Measurements from ENCODE around the gene IL1R2. TPM values are rescaled to one million over a fixed set of nuclear protein-coding genes. Genes with fewer than 3 reads are reported as not detected.

IL1R2 gene
- total RNA-seq, 1 donor from 2014 or later: not detected

- H3K4me3 Mint-ChIP-seq (ENCODE audit: unreplicated experiment): no peak overlapping the region
Measured at GRCh38 chr2:102018823-102019445, 27.2 kb downstream of the IL1R2 start.

GRCh38 chr2:102020596-102021170 lies 28.9 kb downstream of the IL1R2 start:
- no peaks in the 10 kb centered on the region for H3K36me3 Mint-ChIP-seq (ENCODE audit: unreplicated experiment)
- no peaks in the 10 kb centered on the region for H3K4me1 Mint-ChIP-seq (ENCODE audit: low read depth, unreplicated experiment)

More at GRCh38 chr2:102018823-102019445, 27.2 kb downstream of the IL1R2 start:
- no peak overlapping the region for H3K27ac Mint-ChIP-seq (ENCODE audit: unreplicated experiment)
- no peak for TF ChIP-seq CTCF (IDR thresholded peaks at IDR 0.05; ENCODE audit: partially characterized antibody, unreplicated experiment)
- H3K9me3 Mint-ChIP-seq (ENCODE audit: unreplicated experiment): no peaks in the 10 kb centered on the region
- H3K36me3 Mint-ChIP-seq (ENCODE audit: unreplicated experiment): no peaks in the 10 kb centered on the region
- no peak for DNase-seq
- no peaks in the 10 kb centered on the region for H3K4me1 Mint-ChIP-seq (ENCODE audit: low read depth, unreplicated experiment)
- no peaks in the 10 kb centered on the region for H3K27me3 Mint-ChIP-seq (ENCODE audit: unreplicated experiment)

GRCh38 chr2:102021779-102022178 lies 30.0 kb downstream of the IL1R2 start:
- TF ChIP-seq CTCF (IDR thresholded peaks at IDR 0.05; ENCODE audit: partially characterized antibody, unreplicated experiment): no peak
- H3K4me1 Mint-ChIP-seq (ENCODE audit: low read depth, unreplicated experiment): no peaks in the 10 kb centered on the region
- no peak for DNase-seq
- H3K9me3 Mint-ChIP-seq (ENCODE audit: unreplicated experiment): peaks cover 2% of the 10 kb centered on the region
- no peak overlapping the region for H3K27ac Mint-ChIP-seq (ENCODE audit: unreplicated experiment)
- no peaks in the 10 kb centered on the region for H3K36me3 Mint-ChIP-seq (ENCODE audit: unreplicated experiment)
- no peaks in the 10 kb centered on the region for H3K27me3 Mint-ChIP-seq (ENCODE audit: unreplicated experiment)
- H3K4me3 Mint-ChIP-seq (ENCODE audit: unreplicated experiment): no peak overlapping the region

More at GRCh38 chr2:102020596-102021170, 28.9 kb downstream of the IL1R2 start:
- DNase-seq: peak; percentile 92
- TF ChIP-seq CTCF (IDR thresholded peaks at IDR 0.05; ENCODE audit: partially characterized antibody, unreplicated experiment): peak; percentile 97
- Mint-ChIP-seq H3K9me3 (ENCODE audit: unreplicated experiment) (no peaks in the 10 kb centered on the region), H3K27me3 (ENCODE audit: unreplicated experiment) (no peaks in the 10 kb centered on the region), H3K27ac (ENCODE audit: unreplicated experiment) (no peak overlapping the region), H3K4me3 (ENCODE audit: unreplicated experiment) (no peak overlapping the region)

- Mint-ChIP-seq H3K4me1 (ENCODE audit: low read depth, unreplicated experiment) (no peaks in the 10 kb centered on the region), H3K9me3 (ENCODE audit: unreplicated experiment) (peaks cover 2% of the 10 kb centered on the region), H3K27me3 (ENCODE audit: unreplicated experiment) (no peaks in the 10 kb centered on the region), H3K4me3 (ENCODE audit: unreplicated experiment) (no peak overlapping the region), H3K36me3 (ENCODE audit: unreplicated experiment) (no peaks in the 10 kb centered on the region), H3K27ac (ENCODE audit: unreplicated experiment) (no peak overlapping the region)
- DNase-seq: no peak
- no peak for TF ChIP-seq CTCF (IDR thresholded peaks at IDR 0.05; ENCODE audit: partially characterized antibody, unreplicated experiment)
Measured at GRCh38 chr2:102022884-102023539, 31.3 kb downstream of the IL1R2 start.

GRCh38 chr2:102024410-102024809 lies 32.6 kb downstream of the IL1R2 start:
- Mint-ChIP-seq H3K9me3 (ENCODE audit: unreplicated experiment) (peaks cover 2% of the 10 kb centered on the region), H3K4me1 (ENCODE audit: low read depth, unreplicated experiment) (no peaks in the 10 kb centered on the region), H3K27me3 (ENCODE audit: unreplicated experiment) (peaks cover 3% of the 10 kb centered on the region), H3K27ac (ENCODE audit: unreplicated experiment) (no peak overlapping the region), H3K36me3 (ENCODE audit: unreplicated experiment) (no peaks in the 10 kb centered on the region), H3K4me3 (ENCODE audit: unreplicated experiment) (no peak overlapping the region)
- no peak for DNase-seq
- no peak for TF ChIP-seq CTCF (IDR thresholded peaks at IDR 0.05; ENCODE audit: partially characterized antibody, unreplicated experiment)
